OCI-LY1 (cell line): Measurements from ENCODE around the gene FEZ2.

ENCODE experiments used
- H2AFZ ChIP-seq: fragments of 200-600 bp; sonication (generic), shearing (Covaris generic); 2 replicates; pipeline ENCODE4 v1.6.0; 2014; ENCODE audit warnings: antibody characterized with exemption, mild to moderate bottlenecking, low read length
- H3F3A ChIP-seq: fragments of 200-600 bp; sonication (generic), shearing (Covaris generic); 2 replicates; pipeline ENCODE4 v1.6.0; 2014; ENCODE audit warnings: mild to moderate bottlenecking, antibody characterized with exemption, low read length, moderate library complexity; ENCODE audit not compliant: insufficient read depth
- H3K27ac ChIP-seq: fragments of 200-600 bp; sonication (generic); 2 replicates; pipeline ENCODE4 v1.5.1; 2014; ENCODE audit warnings: low read length, mixed run types, mild to moderate bottlenecking, low read depth; ENCODE audit not compliant: poor library complexity, severe bottlenecking
- H3K27me3 ChIP-seq: fragments of 200-600 bp; sonication (generic); 2 replicates; pipeline ENCODE4 v1.6.0; 2014; ENCODE audit warnings: antibody characterized with exemption, mild to moderate bottlenecking, low read length, moderate library complexity; ENCODE audit not compliant: insufficient read depth
- H3K36me3 ChIP-seq: fragments of 200-600 bp; sonication (generic); 2 replicates; pipeline ENCODE4 v1.6.1; 2014; ENCODE audit warnings: mild to moderate bottlenecking, antibody characterized with exemption, low read length, moderate library complexity, mixed read lengths; ENCODE audit not compliant: insufficient read depth
- H3K4me1 ChIP-seq: fragments of 200-600 bp; sonication (generic); 2 replicates; pipeline ENCODE4 v1.5.1; 2014; ENCODE audit warnings: mild to moderate bottlenecking, low read length, moderate library complexity; ENCODE audit not compliant: insufficient read depth, severe bottlenecking
- H3K4me2 ChIP-seq: fragments of 200-600 bp; sonication (generic), shearing (Covaris generic); 2 replicates; pipeline ENCODE4 v1.6.1; 2014; ENCODE audit warnings: low read length
- H3K4me3 ChIP-seq: fragments of 200-600 bp; sonication (generic); 2 replicates; pipeline ENCODE4 v1.5.1; 2014; ENCODE audit warnings: low read length, low read depth, mild to moderate bottlenecking, mixed read lengths; ENCODE audit not compliant: poor library complexity, severe bottlenecking
- H3K79me2 ChIP-seq: fragments of 200-600 bp; shearing (Covaris generic); 2 replicates; pipeline ENCODE4 v1.6.1; 2016; ENCODE audit warnings: mixed run types, low read length, mixed read lengths; ENCODE audit not compliant: insufficient read depth
- H3K9ac ChIP-seq: fragments of 200-600 bp; sonication (generic), shearing (Covaris generic); 2 replicates; pipeline ENCODE4 v1.6.1; 2014; ENCODE audit warnings: mild to moderate bottlenecking, low read length, mixed read lengths
- H3K9me2 ChIP-seq: fragments of 200-600 bp; sonication (generic), shearing (Covaris generic); 2 replicates; pipeline ENCODE4 v1.6.1; 2014; ENCODE audit warnings: low read depth, mild to moderate bottlenecking, low read length, mixed read lengths
- H3K9me3 ChIP-seq: fragments of 200-600 bp; shearing (Covaris generic); 2 replicates; pipeline ENCODE4 v1.6.1; 2014; ENCODE audit warnings: low read length, mixed read lengths
- H4K20me1 ChIP-seq: fragments of 200-600 bp; sonication (generic), shearing (Covaris generic); 2 replicates; pipeline ENCODE4 v1.6.0; 2016; ENCODE audit warnings: mild to moderate bottlenecking, low read length; ENCODE audit not compliant: insufficient read depth
- CTCF ChIP-seq: fragments of 200-600 bp; sonication (generic), shearing (Covaris generic); IDR thresholded peaks from 2 replicates; pipeline ENCODE4 v1.5.1; 2017; ENCODE audit warnings: mild to moderate bottlenecking, antibody characterized with exemption, low read length, moderate library complexity, mixed read lengths
- EZH2 ChIP-seq: fragments of 200-600 bp; sonication (generic), shearing (Covaris generic); IDR thresholded peaks from 2 replicates; pipeline ENCODE4 v1.8.0; 2017; ENCODE audit warnings: borderline replicate concordance, mixed run types, mild to moderate bottlenecking, antibody characterized with exemption, low read length, moderate library complexity, mixed read lengths

Gene FEZ2

GRCh38 chr2:36633470-36634092 is 35.6 kb upstream of the FEZ2 start:
- no peaks in the 10 kb centered on the region for H3K4me1 ChIP-seq
- H3F3A ChIP-seq: no peaks in the 10 kb centered on the region
- H3K9ac ChIP-seq: no peak overlapping the region
- no peaks in the 10 kb centered on the region for H3K9me2 ChIP-seq
- no peak overlapping the region for H3K4me3 ChIP-seq
- no peaks in the 10 kb centered on the region for H4K20me1 ChIP-seq
- no peak overlapping the region for H3K4me2 ChIP-seq
- no peaks in the 10 kb centered on the region for H3K36me3 ChIP-seq
- H2AFZ ChIP-seq: no peak overlapping the region
- no peak overlapping the region for H3K27ac ChIP-seq
- H3K79me2 ChIP-seq: no peaks in the 10 kb centered on the region
- H3K9me3 ChIP-seq: no peaks in the 10 kb centered on the region
- TF ChIP-seq EZH2: no peak
- TF ChIP-seq CTCF: no peak
- H3K27me3 ChIP-seq: no peaks in the 10 kb centered on the region

DNA sequence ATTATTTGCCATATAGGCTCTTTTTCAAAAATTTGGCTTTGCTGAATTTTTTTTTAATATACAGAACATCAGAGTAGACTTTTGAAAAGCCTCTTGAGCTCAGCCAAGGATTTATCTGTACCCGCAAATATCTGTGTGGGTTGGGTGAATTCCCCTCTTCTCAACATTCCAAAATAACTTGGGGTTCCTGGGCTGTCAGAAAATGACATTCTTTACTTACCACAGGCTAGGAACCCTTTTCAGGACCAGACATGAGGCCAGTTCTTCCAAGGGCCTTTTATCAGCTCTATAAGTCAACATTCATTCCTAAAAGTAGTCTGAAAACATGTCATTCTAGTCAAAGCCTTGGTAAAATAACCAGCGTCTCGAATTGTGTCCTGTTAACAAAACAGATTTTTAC is 28.8 kb upstream of the FEZ2 start:
- Histone ChIP-seq H3F3A (no peaks in the 10 kb centered on the region), H3K36me3 (no peaks in the 10 kb centered on the region)

DNA sequence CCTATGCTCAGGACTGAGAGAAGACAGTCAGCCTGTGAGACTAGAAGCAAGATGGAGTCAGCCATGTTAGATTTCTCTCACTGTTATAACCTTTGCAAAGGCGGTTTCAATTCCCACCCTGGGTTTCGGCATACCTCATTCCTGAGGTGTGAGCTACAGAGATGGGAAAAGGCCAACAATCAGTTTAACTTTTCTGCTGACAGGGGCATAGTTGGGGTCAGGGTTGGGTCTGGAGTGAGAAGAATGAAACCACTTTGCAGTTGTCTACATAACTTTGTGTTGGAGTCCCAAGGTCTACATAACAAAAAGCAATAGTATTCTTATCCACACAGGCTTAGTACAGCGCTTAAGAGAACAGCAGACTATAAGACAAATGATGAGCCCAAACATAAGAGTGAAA is 28.1 kb upstream of the FEZ2 start:
- Histone ChIP-seq H3K9me2 (no peaks in the 10 kb centered on the region), H3F3A (no peaks in the 10 kb centered on the region), H3K4me2 (no peak overlapping the region), H3K9me3 (peaks cover 9% of the 10 kb centered on the region), H3K4me3 (no peak overlapping the region), H3K79me2 (no peaks in the 10 kb centered on the region), H3K9ac (no peak overlapping the region), H3K36me3 (no peaks in the 10 kb centered on the region), H3K4me1 (no peaks in the 10 kb centered on the region), H2AFZ (no peak overlapping the region), H4K20me1 (no peaks in the 10 kb centered on the region), H3K27me3 (no peaks in the 10 kb centered on the region), H3K27ac (no peak overlapping the region)
- no peak for TF ChIP-seq CTCF
- TF ChIP-seq EZH2: no peak

More for the DNA sequence above, 28.8 kb upstream of the FEZ2 start:
- H3K9me3 ChIP-seq: peaks cover 9% of the 10 kb centered on the region
- H3K79me2 ChIP-seq: no peaks in the 10 kb centered on the region
- H4K20me1 ChIP-seq: no peaks in the 10 kb centered on the region
- TF ChIP-seq EZH2: no peak
- no peak for TF ChIP-seq CTCF
- no peaks in the 10 kb centered on the region for H3K9me2 ChIP-seq
- H3K27ac ChIP-seq: no peak overlapping the region
- no peaks in the 10 kb centered on the region for H3K27me3 ChIP-seq
- no peak overlapping the region for H3K4me2 ChIP-seq
- H2AFZ ChIP-seq: no peak overlapping the region
- H3K9ac ChIP-seq: no peak overlapping the region
- H3K4me3 ChIP-seq: no peak overlapping the region
- no peaks in the 10 kb centered on the region for H3K4me1 ChIP-seq
